NCI-H2196 (cell line): Measurements from ENCODE around the gene HES3.

Experiments
- DNase-seq: peaks from one replicate; lab custom pipeline; 2025; ENCODE audit not compliant: unreplicated experiment; lab: John Stamatoyannopoulos, UW

Gene HES3

DNA sequence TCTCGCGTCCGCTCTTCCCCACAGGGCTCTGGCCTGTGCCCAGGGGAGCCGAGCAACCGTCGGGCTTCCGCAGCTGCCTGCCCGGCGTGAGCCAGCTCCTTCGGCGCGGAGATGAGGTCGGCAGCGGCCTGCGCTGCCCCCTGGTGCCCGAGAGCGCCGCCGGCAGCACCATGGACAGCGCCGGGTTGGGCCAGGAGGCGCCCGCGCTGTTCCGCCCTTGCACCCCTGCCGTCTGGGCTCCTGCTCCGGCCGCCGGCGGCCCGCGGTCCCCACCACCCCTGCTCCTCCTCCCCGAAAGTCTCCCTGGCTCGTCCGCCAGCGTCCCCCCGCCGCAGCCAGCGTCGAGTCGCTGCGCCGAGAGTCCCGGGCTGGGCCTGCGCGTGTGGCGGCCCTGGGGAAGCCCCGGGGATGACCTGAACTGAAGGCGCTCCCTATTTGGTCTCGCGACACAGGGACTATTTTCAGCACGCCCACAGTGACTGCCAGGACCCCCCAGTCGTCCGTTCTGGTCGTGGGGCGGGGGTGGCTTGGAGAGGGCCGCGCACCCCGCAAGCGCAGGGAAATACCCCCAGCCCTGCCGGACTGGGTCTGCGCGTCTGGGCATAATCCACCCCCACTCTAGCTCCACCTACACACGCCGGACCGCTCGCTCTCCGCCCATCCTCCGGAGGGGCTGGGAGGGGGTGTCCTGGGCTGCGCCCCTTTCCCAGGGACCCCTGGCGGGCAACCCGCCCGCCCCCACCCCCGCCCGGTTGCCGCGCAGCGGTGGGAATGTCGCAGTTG, 1.3 kb downstream of the HES3 start:
- DNase-seq: peak; percentile 94

DNA sequence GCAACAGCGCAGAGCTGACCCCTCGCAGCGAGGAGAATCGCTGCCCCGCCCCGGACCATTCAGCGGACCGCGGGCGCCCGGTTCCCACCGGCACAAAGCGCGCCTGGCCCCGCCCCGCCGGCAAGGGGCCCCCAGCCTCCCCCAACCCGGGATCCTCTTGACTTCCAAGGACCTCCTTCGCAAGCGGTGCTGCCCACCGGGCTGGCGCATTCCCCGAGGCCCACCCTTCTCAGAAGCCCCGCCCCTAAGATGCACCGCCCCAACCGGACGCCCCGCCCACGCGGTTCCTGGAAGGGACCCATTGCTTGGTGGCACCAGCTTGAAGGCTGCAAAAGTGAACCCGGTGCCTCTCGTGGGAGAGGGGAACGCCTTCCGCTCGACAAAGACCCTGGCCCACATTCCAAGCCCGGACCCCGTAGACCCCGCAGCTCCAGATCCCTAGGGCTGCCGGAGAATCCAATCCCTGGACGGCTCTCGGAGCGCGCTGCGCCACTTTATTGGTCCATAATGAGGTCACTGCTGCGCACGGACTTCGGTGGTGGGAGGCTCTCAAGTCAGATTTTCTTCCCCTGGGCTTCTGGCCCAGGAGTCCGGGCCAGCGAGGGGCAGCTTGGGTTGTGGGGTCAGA, 2.0 kb downstream of the HES3 start:
- peak; percentile 88 for DNase-seq

DNA sequence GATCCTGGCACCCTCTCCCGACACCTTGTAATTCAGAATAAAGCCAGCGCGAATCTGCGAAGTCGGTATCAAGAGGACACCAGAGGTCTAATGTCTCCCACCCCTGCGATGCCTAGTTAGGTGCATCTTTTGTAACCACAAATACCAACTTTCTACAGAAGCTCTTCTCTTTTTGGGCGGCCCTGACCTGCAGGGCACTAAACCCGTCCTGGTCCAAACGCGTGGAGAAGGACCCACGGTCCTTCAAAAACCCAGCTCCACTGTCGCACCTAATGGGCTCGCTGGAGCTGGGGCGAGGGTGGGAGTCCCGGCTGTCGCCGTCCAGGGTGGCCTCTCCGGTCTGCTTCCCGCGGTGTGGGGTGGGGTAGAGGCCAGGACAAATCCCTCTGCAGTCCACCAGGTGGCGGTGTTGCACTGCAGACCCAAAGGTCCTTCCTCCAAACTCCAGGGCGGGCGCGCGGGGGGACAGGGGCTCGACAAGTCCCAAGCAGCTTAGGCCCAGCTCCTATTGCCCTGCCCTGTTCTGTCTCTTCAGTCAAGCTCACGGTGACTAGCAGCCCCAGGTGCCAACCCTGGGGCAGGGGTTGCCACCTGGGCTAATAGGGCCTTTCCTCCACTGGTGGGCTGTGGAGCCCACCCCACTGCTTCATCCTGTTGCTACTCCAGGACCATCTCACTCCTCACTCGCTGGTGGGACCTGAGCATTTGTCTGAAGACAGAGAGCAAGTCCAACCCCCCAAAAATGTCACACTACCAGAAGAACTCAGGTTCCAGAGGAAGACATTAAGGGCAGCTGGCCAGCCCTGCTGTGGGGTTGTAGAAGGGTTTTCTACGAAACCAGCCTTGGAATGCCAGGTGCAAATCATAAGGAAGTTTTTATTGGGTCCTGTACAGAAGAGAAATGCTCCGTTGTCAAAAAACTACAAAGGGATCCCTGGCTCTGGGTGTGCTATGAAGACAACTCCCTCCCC, 2.8 kb downstream of the HES3 start:
- peak; percentile 86 for DNase-seq

DNA sequence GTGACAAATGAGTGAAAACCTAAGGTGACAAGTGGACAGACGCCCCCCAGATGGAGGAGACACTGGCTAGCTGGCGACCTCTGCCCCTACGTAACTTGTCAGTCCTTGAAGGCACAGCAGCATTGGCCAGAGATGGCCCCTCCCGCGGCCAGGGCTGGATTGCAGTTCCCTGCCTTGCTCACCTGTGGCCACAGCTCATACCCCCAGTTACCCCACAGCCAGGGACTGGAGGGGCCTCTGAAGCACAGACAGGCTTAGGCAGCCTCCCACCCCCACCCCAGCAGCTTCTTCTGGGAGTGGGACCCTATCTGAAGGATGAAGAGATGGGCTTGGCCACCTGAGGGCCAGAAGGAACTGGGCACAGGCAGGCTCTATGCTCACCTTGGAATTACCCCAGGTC, 3.7 kb downstream of the HES3 start:
- no peak for DNase-seq

DNA sequence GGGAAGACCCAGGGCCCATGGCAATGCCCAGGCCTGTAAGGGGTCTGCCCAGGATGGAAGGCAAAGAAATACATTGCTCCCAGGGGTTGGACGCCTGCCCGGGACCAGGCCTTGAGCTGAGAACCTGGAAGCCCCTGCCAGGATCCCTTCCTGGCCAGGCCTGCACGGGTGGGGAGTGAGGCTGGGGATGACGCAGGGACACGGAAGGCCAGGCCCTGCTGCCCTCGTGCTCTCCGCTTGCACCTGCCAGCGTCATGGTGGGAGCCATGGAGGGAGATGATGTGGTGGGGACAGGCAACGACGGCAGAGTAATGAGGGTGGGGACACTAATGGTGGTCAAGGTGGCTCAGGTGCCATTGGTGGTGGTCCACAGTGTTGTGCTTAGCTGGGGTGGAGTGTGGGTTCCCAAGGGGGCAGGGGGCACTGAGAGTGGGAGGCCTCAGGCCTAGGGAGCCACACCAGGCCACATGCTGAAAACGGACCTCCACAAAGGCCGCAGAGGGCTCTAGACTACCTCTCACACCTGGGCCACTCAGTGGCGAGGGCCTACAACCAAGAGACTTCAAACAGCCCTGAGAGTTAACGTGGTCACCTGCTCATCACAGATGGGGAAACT, 4.3 kb downstream of the HES3 start:
- DNase-seq: no peak

DNA sequence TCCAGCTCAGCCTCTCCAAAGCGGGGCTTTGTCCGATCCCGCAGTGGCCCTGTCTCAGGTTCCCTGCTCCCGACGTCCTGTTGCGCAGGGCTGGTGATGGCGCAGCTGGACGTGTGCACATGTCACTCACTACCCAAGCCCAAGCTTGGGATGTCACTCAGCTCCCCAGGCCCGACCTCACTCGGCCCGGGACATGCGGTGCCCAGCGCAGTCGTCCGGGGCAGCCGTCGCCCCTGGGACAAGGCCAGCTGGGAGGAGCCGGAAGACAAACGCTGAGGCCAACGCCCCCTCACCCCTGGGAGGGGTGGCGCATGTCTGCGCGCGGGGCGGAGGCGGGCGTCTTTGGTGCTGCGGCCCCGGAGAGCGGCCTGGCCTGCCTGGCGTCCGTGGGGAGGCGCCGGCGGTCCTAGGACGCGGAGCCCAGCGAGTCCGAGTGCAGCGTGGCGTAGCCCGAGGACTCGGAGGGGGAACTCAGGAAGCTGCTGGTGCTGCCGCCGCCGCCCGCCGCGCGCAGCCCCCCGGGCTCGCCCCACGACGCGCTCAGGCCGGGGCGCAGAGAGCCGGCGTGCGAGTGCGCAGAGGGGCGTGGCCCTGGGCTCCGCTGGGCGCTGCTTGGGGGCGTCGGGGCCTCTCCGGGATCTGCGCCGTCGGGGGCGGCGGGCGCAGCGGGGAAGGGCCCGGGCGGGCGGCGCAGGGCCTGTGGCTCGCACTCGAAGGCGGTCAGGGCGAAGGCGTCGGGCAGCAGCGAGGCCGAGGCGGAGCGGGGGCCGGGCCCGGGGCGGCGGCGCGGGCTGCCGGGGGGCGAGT, 5.2 kb downstream of the HES3 start:
- peak; percentile 25 for DNase-seq

DNA sequence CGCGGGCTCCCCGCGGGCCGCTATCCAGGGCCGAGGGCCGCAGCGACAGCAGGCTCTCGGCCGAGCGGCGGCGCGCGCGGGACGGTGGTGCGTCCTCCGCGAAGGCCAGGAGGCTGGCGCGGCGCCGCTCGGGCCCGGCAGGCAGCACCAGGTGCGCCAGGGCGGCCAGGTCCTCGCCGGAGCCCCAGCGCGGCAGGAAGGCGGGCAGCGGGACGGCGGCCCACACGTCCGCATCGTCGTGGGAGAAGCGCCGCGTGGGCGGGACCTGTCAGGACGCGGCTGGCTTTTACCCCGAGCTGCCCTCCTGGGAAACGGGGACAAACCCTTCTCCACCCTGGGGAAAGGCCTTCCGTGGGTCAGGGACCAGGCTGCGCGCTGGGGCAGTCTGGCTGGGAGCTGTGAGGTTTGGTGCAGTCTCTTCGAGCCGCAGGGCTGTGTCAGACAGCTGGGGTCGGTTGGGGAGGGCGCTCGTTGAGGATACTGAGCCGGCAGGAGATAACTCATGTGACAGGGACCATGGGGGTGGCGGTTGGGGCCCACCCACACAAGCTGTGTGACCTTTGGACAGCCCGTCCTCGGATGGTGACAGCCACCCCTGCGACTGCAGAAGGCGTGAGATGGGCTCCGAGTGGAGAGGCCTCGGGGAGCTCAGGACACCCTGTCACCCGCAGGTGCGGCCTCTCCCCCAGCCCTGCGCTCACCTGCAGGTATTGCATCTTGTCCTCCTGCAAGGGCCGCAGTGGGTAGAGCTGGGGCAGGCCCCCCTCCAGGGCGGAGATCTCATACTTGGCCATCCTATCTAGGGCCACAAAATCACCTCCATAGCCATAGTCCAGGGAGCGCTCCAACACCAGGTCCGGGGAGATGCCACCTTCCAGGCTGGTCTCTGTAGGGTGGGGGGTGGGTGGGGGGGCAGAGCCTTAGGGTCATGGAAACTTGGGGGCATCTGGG, 6.0 kb downstream of the HES3 start:
- peak; percentile 21 for DNase-seq

DNA sequence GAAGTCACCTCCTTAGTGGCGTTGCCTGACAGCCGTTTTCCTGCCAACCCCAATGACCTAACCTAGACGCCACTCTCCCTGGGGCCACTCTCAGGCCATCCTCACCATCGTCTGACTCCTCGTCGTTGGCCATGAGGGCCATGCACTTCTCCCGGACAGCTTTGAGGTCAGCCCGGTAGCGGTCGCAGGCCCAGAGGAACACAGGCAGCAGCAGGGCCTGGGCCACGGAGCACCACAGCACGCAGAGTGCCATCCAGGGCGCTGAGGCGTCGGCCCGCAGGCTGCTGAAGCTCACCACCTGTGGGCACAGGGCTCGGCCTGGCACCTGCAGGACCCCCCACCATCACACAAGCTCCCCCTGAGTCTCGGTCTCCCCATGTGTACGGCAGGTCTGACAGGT, 7.3 kb downstream of the HES3 start:
- DNase-seq: no peak

DNA sequence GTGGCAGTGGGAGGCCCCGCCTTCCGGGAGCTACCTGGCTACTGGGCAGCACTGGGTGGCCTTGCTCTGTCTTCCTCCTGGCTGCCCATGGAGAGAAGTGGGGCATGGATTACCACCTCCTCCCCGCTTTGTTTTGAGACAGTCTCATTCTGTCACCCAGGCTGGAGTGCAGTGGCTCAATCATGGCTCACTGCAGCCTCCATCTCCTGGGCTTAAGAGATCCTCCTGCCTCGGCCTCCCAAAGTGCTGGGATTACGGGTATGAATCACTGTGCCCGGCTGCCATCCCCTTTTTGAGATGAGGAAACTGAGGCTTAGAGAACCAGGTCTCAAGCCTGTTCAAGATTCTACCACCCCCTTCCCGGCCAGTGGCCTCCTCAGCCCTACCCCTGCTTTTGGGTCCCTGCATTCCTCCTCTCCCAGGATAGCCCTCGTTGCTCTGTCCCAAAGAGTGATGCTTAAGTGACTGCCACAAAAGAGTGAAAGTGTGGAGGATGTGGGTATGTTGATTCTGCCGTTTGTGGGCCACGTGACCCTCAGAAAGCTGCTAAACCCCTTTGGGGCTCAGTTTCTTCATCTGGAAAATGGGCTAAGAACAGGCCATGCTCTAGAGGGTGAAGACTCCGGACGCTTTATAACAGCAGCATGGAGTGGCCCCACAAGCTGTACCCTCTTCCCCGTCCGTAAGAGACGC, 7.8 kb downstream of the HES3 start:
- no peak for DNase-seq

DNA sequence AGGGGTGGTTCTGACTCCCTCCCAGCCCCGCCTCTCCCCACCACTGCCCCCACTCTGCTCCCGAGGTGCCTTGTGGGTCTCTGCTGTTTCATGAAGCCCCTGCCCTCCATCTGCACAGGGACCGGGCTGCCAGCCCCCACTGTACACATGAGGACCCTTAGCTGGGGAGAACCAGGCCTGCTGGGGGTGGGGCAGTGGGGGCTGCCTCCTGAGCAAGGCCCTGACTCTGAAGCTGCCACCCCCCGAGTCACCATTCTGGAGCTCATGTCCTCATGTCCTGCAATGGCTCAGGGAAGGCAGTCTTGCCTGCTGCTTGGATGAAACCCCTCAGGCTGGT, 8.4 kb downstream of the HES3 start:
- no peak for DNase-seq

DNA sequence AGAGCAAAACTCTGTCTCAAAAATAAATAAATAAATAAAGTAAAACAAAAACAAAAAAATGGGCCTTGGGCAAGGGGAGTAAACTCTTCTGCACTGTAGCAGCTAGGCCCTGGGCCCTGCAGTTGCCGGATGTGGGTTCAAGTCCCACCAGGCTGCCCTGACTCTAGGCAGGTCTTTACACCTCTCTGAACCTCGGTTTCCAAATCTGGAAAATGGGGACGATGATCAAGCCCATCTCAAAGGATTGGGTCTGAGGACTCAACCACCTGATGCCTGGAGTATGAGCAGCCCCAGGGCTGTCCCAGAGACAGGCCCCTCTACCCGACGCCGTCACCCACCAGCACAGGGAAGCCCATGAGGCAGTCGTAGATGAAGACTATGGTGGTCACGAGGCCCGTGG, 9.4 kb downstream of the HES3 start:
- DNase-seq: no peak

DNA sequence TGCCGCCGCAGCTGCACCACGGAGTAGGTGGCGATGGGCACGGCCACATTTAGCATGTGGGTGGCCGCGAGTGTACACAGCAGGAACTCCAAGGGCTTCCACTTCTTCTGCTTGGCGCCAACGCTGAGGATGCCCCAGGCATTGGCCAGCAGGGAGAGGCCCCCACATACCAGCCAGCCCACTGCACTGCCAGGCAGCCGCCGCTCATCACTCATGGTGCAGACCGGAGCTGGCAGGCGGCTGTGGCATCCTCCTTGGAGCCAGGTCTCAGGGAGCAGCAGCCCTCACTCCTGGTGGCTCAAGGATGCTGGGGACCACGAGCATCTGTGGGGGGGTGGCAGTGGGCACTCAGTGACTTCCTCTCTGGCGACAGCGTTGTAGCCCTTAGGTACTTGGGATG, 10.7 kb downstream of the HES3 start:
- DNase-seq: no peak

DNA sequence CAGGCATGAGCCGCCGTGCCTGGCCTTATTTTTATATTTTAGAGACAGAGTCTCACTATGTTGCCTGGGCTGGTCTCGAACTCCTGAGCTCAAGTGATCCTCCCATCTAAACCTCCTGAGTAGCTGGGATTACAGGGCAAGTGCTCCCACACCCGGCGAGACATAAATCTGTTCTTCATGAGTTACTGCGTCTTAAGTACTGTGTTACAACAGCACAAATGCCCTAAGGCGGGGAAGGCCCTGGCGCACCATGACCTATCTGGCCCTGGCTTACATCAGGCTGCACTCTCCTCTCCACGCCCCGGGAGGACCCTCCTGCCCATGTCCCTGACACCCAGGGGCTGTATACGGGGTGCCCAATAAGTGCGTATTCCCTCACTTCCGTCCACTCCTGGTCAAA, 12.7 kb downstream of the HES3 start:
- DNase-seq: no peak

DNA sequence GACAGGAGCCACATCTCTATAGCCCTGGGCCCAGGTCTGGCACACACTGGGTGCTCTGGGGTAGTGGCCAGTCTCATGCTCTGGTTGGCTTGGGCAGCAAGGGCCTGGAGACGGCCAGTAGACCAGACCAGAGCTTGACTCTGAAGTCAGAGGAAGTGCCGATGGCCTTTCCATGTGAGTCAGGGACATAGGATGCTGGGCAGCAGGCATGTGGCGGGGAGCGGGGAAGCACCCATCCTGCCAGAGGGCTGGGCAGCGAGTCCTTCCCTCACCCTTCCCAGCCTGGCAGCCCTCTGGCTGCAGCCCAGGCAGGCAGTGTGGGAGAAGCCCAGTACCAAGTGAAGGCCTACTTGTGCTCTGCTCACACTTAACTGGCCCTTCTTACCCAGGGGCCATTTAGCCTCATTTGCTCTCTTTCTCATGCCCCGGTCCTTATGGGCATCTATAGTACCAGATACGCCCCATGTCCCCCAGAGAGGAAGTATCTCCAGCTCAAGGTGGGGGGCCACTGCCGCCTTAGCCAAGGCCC, 13.6 kb downstream of the HES3 start:
- DNase-seq: no peak

DNA sequence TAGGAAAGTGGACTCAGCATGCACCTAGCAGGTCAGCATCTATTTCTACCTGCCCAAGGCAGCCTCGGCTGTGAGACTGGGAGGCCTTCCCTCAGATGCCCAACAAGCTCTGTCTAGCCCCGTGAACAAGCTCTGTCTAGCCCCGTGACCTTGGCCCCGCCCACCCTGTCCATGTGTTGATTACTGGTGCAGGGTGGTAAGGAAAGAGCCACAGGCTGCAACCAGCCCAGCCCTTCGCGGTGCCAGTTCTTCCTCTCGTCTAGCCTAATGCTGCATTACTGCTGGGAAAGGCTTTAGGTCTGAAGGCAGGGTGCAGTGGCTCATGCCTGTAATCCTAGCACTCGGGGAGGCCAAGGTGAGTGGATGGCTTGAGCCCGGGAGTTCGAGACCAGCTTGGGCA, 14.7 kb downstream of the HES3 start:
- DNase-seq: no peak

DNA sequence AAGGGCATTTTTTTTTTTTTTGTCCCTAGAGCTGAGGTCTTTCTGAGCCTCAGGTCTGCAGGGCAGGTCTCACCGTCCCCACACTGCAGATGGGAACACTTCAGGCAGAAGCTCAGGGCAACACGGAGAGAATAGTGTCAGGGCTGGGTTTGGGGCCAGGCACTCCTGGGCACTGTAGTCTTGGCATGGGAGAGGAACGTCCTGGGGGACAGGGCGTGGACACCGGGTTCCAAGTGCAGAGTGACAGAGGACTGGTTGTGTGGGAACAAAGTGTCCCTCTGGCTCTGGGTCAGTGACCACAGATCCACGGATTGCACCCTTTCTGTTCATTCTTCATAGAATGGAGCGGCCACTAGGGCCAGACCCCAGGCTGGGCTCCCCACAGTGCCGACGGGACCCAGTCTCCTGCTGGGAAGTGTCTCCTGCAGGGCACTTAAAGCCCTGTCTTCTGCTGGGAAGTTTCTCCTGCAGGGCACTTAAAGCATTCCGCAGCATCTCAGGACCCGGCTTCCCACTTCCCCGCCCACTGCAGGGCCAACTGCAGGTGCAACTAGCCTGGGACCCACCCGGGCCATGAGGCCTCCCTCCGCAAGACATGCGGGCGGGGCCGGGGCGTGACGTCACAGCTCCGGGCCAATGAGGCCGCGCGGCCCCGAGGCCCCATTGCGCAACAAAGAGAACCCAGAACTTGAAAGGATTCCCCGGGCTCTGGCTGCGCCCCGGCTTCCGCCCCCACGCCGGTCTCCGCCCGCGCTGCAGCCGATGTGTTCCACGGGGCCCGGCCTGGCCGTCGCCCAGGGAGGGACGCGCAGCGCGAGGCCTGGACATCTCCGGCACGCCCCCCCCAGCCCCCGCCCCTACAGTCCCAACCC, 15.7 kb downstream of the HES3 start:
- DNase-seq: peak; percentile 83

DNA sequence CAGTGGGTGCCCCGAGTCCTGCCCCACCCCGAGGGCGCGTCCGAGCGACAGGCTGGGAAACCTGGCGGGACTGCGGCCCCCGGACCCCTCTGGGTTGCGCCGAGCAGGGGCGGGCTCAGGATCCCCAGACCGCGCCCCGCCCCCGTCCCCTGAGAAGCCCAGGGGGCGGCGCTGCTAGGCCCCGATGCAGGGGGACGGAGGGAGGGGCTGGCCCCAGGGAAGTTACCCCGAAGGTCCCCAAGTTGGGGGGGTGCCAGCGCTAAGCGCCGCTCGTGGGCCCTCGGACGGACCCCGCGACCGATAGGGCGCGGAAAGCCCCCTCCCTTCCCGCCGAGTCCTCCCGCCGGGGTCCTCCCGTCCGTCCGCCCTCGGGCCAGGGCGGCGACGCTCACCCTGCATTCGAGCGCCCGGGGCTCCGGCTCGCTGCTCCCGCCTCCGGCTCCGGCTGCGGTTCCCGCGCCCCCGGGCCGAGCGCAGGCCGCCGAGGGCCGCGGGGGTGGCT, 16.5 kb downstream of the HES3 start:
- no peak for DNase-seq
